HepG2 (cell line): ENCODE data around the gene RGS7.

Experiments
- DNMT1 ChIP-seq: sonication (generic); formaldehyde crosslinking; IDR thresholded peaks from 2 replicates; pipeline ENCODE4 v1.5.1; 2020; ENCODE audit warnings: mild to moderate bottlenecking, missing genetic modification reagents
- EP300 ChIP-seq, 3 experiments: sonication (generic) in 1 of 3; formaldehyde crosslinking in 1 of 3; IDR thresholded peaks; 2 replicates each; pipeline versions ENCODE4 v1.5.1 to v1.6.1; 2011 to 2020; ENCODE audit warnings: low read depth in 2 of 3, low read length in 2 of 3, borderline replicate concordance in 1 of 3, improper control_type of control experiment in 1 of 3, mild to moderate bottlenecking in 1 of 3, missing genetic modification reagents in 1 of 3, moderate library complexity in 1 of 3
- HCFC1 ChIP-seq: fragments of 150-350 bp; IDR thresholded peaks from 2 replicates; pipeline ENCODE4 v1.6.1; 2014; ENCODE audit warnings: low read depth, low read length
- HMG20A ChIP-seq: IDR thresholded peaks from 2 replicates; pipeline ENCODE4 v1.6.1; 2016; ENCODE audit warnings: borderline replicate concordance
- JUND ChIP-seq: sonication (generic); formaldehyde crosslinking; IDR thresholded peaks from 2 replicates; pipeline ENCODE4 v1.8.0; 2022; ENCODE audit warnings: mild to moderate bottlenecking, missing genetic modification reagents
- NFKBIZ ChIP-seq: IDR thresholded peaks from 2 replicates; pipeline ENCODE4 v1.6.1; 2018; ENCODE audit warnings: missing genetic modification reagents, missing compliant biosample characterization
- RXRA ChIP-seq: sonication (generic); formaldehyde crosslinking; IDR thresholded peaks from 2 replicates; pipeline ENCODE4 v1.5.1; 2020; ENCODE audit warnings: missing genetic modification reagents
- SIN3A ChIP-seq: IDR thresholded peaks from 2 replicates; pipeline ENCODE4 v1.6.1; 2011; ENCODE audit warnings: low read depth, mild to moderate bottlenecking, control low read depth, low read length, borderline replicate concordance
- SMARCC2 ChIP-seq: fragments of 450-650 bp; IDR thresholded peaks from 2 replicates; pipeline ENCODE4 v1.6.1; 2017; ENCODE audit warnings: antibody characterized with exemption, mild to moderate bottlenecking
- SOX5 ChIP-seq: IDR thresholded peaks from 2 replicates; pipeline ENCODE4 v1.6.1; 2016; ENCODE audit warnings: borderline replicate concordance
- TARDBP ChIP-seq: sonication (generic); formaldehyde crosslinking; IDR thresholded peaks from 2 replicates; pipeline ENCODE4 v1.8.0; 2022; ENCODE audit warnings: mild to moderate bottlenecking, missing genetic modification reagents
- TF ChIP-seq, protein P1 (sequence below): IDR thresholded peaks from 2 replicates; pipeline ENCODE4 v1.6.1; 2012; ENCODE audit warnings: inconsistent platforms
- TF ChIP-seq, protein P2 (sequence below): sonication (generic); formaldehyde crosslinking; IDR thresholded peaks from 2 replicates; pipeline ENCODE4 v1.5.0; 2020; ENCODE audit warnings: mild to moderate bottlenecking, missing genetic modification reagents, moderate library complexity
- TF ChIP-seq, protein P3 (sequence below): sonication (generic); formaldehyde crosslinking; IDR thresholded peaks from 2 replicates; pipeline ENCODE4 v1.5.0; 2020; ENCODE audit warnings: missing genetic modification reagents

- TF ChIP-seq EP300 (IDR thresholded peaks at IDR 0.05; ENCODE audit: low read depth in 2 of 2, low read length in 2 of 2) (no peak), EP300 (CRISPR knock-in tag; IDR thresholded peaks at IDR 0.05; ENCODE audit: borderline replicate concordance) (no peak), HMG20A (no peak), RXRA (CRISPR knock-in tag) (no peak), HCFC1 (no peak), NFKBIZ (CRISPR knock-in tag) (no peak), DNMT1 (no peak), SMARCC2 (no peak), SOX5 (no peak), JUND (CRISPR knock-in tag) (no peak), SIN3A (no peak), TARDBP (CRISPR knock-in tag) (no peak)
- TF ChIP-seq, protein P1, sequence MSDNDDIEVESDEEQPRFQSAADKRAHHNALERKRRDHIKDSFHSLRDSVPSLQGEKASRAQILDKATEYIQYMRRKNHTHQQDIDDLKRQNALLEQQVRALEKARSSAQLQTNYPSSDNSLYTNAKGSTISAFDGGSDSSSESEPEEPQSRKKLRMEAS = no peak
- TF ChIP-seq, protein P2, sequence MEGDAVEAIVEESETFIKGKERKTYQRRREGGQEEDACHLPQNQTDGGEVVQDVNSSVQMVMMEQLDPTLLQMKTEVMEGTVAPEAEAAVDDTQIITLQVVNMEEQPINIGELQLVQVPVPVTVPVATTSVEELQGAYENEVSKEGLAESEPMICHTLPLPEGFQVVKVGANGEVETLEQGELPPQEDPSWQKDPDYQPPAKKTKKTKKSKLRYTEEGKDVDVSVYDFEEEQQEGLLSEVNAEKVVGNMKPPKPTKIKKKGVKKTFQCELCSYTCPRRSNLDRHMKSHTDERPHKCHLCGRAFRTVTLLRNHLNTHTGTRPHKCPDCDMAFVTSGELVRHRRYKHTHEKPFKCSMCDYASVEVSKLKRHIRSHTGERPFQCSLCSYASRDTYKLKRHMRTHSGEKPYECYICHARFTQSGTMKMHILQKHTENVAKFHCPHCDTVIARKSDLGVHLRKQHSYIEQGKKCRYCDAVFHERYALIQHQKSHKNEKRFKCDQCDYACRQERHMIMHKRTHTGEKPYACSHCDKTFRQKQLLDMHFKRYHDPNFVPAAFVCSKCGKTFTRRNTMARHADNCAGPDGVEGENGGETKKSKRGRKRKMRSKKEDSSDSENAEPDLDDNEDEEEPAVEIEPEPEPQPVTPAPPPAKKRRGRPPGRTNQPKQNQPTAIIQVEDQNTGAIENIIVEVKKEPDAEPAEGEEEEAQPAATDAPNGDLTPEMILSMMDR = no peak
- TF ChIP-seq, protein P3, sequence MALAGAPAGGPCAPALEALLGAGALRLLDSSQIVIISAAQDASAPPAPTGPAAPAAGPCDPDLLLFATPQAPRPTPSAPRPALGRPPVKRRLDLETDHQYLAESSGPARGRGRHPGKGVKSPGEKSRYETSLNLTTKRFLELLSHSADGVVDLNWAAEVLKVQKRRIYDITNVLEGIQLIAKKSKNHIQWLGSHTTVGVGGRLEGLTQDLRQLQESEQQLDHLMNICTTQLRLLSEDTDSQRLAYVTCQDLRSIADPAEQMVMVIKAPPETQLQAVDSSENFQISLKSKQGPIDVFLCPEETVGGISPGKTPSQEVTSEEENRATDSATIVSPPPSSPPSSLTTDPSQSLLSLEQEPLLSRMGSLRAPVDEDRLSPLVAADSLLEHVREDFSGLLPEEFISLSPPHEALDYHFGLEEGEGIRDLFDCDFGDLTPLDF (CRISPR knock-in tag) = no peak
Observed at GRCh38 chr1:240866724-240867123, 490.3 kb downstream of the RGS7 start.
